ENCODE results near the gene TTC9B.

Gene TTC9B

GRCh38 chr19:40217934-40218890, at the start of gene TTC9B:
Gene TTC9B, minus strand, starts transcription at chr19:40218384. Its CDS starts 3 bp downstream, at chr19:40218381.
- Histone ChIP-seq H3K36me3 (ENCODE audit: insufficient read depth, low read length) (no peaks in the 10 kb centered on the region), H3F3A (ENCODE audit: insufficient read depth, low read length) (no peaks in the 10 kb centered on the region), H3K79me2 (ENCODE audit: insufficient read depth, low read length) (no peaks in the 10 kb centered on the region), H3K4me3 (ENCODE audit: low read depth, low read length, poor library complexity, severe bottlenecking) (no peak within 1 kb of the TSS), H3K27ac (ENCODE audit: low read depth, low read length, poor library complexity, severe bottlenecking) (no peak within 1 kb of the TSS), H3K9me3 (ENCODE audit: low read length) (no peaks in the 10 kb centered on the region), H2AFZ (ENCODE audit: low read length) (no peak within 1 kb of the TSS), H4K20me1 (ENCODE audit: insufficient read depth, low read length) (no peaks in the 10 kb centered on the region), H3K27me3 (ENCODE audit: insufficient read depth, low read length) (no peaks in the 10 kb centered on the region), H3K4me1 (ENCODE audit: insufficient read depth, low read length, severe bottlenecking) (no peaks in the 10 kb centered on the region), H3K9ac (ENCODE audit: low read length) (no peak within 1 kb of the TSS), H3K9me2 (ENCODE audit: low read depth, low read length) (no peaks in the 10 kb centered on the region), H3K4me2 (ENCODE audit: low read length) (no peak within 1 kb of the TSS)
- TF ChIP-seq CTCF (IDR thresholded peaks at IDR 0.05; ENCODE audit: low read length) (no peak), EZH2 (IDR thresholded peaks at IDR 0.05; ENCODE audit: borderline replicate concordance, low read length) (no peak)

GRCh38 chr19:40267601-40267997, 49.4 kb upstream of the TTC9B start:
- TF ChIP-seq CTCF (IDR thresholded peaks at IDR 0.05; ENCODE audit: low read length) (no peak), EZH2 (IDR thresholded peaks at IDR 0.05; ENCODE audit: borderline replicate concordance, low read length) (no peak)
- Histone ChIP-seq H3K36me3 (ENCODE audit: insufficient read depth, low read length) (peaks cover 49% of the 10 kb centered on the region), H3K4me1 (ENCODE audit: insufficient read depth, low read length, severe bottlenecking) (peaks cover 8% of the 10 kb centered on the region), H4K20me1 (ENCODE audit: insufficient read depth, low read length) (no peaks in the 10 kb centered on the region), H3K4me3 (ENCODE audit: low read depth, low read length, poor library complexity, severe bottlenecking) (no peak overlapping the region), H3K9me3 (ENCODE audit: low read length) (no peaks in the 10 kb centered on the region), H3K9ac (ENCODE audit: low read length) (no peak overlapping the region), H3K9me2 (ENCODE audit: low read depth, low read length) (no peaks in the 10 kb centered on the region), H3F3A (ENCODE audit: insufficient read depth, low read length) (no peaks in the 10 kb centered on the region), H3K27me3 (ENCODE audit: insufficient read depth, low read length) (no peaks in the 10 kb centered on the region), H2AFZ (ENCODE audit: low read length) (no peak overlapping the region), H3K27ac (ENCODE audit: low read depth, low read length, poor library complexity, severe bottlenecking) (no peak overlapping the region), H3K79me2 (ENCODE audit: insufficient read depth, low read length) (peaks cover 33% of the 10 kb centered on the region), H3K4me2 (ENCODE audit: low read length) (no peak overlapping the region)

GRCh38 chr19:40266912-40267600, 48.9 kb upstream of the TTC9B start:
- H3K9me2 ChIP-seq (ENCODE audit: low read depth, low read length) = no peaks in the 10 kb centered on the region
- no peak overlapping the region for H3K4me3 ChIP-seq (ENCODE audit: low read depth, low read length, poor library complexity, severe bottlenecking)
- peaks cover 49% of the 10 kb centered on the region for H3K36me3 ChIP-seq (ENCODE audit: insufficient read depth, low read length)
- no peaks in the 10 kb centered on the region for H3K27me3 ChIP-seq (ENCODE audit: insufficient read depth, low read length)
- H2AFZ ChIP-seq (ENCODE audit: low read length) = no peak overlapping the region
- H3K9ac ChIP-seq (ENCODE audit: low read length) = no peak overlapping the region
- H3K4me1 ChIP-seq (ENCODE audit: insufficient read depth, low read length, severe bottlenecking) = peaks cover 8% of the 10 kb centered on the region
- no peaks in the 10 kb centered on the region for H4K20me1 ChIP-seq (ENCODE audit: insufficient read depth, low read length)
- no peak overlapping the region for H3K4me2 ChIP-seq (ENCODE audit: low read length)
- H3K9me3 ChIP-seq (ENCODE audit: low read length) = peaks cover 3% of the 10 kb centered on the region; the same call in 1 of the 2 replicates
- no peak overlapping the region for H3K27ac ChIP-seq (ENCODE audit: low read depth, low read length, poor library complexity, severe bottlenecking)
- TF ChIP-seq CTCF (IDR thresholded peaks at IDR 0.05; ENCODE audit: low read length) = no peak
- TF ChIP-seq EZH2 (IDR thresholded peaks at IDR 0.05; ENCODE audit: borderline replicate concordance, low read length) = no peak
- no peaks in the 10 kb centered on the region for H3F3A ChIP-seq (ENCODE audit: insufficient read depth, low read length)
- peaks cover 30% of the 10 kb centered on the region for H3K79me2 ChIP-seq (ENCODE audit: insufficient read depth, low read length)

Data from OCI-LY1 (cell line).